ENCODE measurements around the gene PRAC1. TPM values are rescaled to one million over a fixed set of nuclear protein-coding genes. Genes with fewer than 3 reads are reported as not detected.

PRAC1 gene
- total RNA-seq, 4 donors from 2014 or later = not detected

GRCh38 chr17:48721009-48721402 is 1.3 kb downstream of the PRAC1 start:
- TF ChIP-seq POLR2A (IDR thresholded peaks at IDR 0.05) (no peak), CTCF (IDR thresholded peaks at IDR 0.05) (no peak)
- intact Hi-C loops (cut with DNase I; ENCODE audit: low total_unique reads) = no loop called here
- WGBS, 2 donors = 88 to 90% methylated on average over 1 of the region's 1 CpG
- no peak for DNase-seq (ENCODE audit: low spot score in 2 of 2)
- H3K4me3 ChIP-seq (ENCODE audit: low read depth, poor library complexity, severe bottlenecking) = no peak overlapping the region

GRCh38 chr17:48720266-48721008 is 1.9 kb downstream of the PRAC1 start:
- 34 to 36% methylated on average over 11 of the region's 11 CpGs for WGBS, 2 donors
- TF ChIP-seq POLR2A (IDR thresholded peaks at IDR 0.05) (no peak), CTCF (IDR thresholded peaks at IDR 0.05) (no peak)
- no peak overlapping the region for H3K4me3 ChIP-seq (ENCODE audit: low read depth, poor library complexity, severe bottlenecking)
- intact Hi-C loops (cut with DNase I; ENCODE audit: low total_unique reads) = no loop called here
- DNase-seq (ENCODE audit: low spot score in 2 of 2) = no peak

- WGBS, 2 donors = 13 to 14% methylated on average over 37 of the region's 37 CpGs
- no peak overlapping the region for H3K4me3 ChIP-seq (ENCODE audit: low read depth, poor library complexity, severe bottlenecking)
- peak in 1 of 2 donors; percentile 87 for DNase-seq (ENCODE audit: low spot score in 2 of 2)
- no peak for TF ChIP-seq POLR2A (IDR thresholded peaks at IDR 0.05)
- no peak for TF ChIP-seq CTCF (IDR thresholded peaks at IDR 0.05)
- intact Hi-C loops (cut with DNase I; ENCODE audit: low total_unique reads) = loop anchor here (5.0 kb wide), 1 partner anchor 163 kb away; no protein-coding TSS in a partner anchor
These were observed 2.6 kb downstream of the PRAC1 start for GRCh38 chr17:48719642-48720265.

GRCh38 chr17:48718761-48719641 is 3.3 kb downstream of the PRAC1 start:
- DNase-seq (ENCODE audit: low spot score in 2 of 2) = no peak
- intact Hi-C loops (cut with DNase I; ENCODE audit: low total_unique reads) = loop anchor here (5.0 kb wide), 1 partner anchor 163 kb away; no protein-coding TSS in a partner anchor
- TF ChIP-seq CTCF (IDR thresholded peaks at IDR 0.05) (no peak), POLR2A (IDR thresholded peaks at IDR 0.05) (no peak)
- 5 to 7% methylated on average over 49 to 74 of the region's 80 CpGs for WGBS, 2 donors
- no peak overlapping the region for H3K4me3 ChIP-seq (ENCODE audit: low read depth, poor library complexity, severe bottlenecking)

GRCh38 chr17:48718227-48718760 is 4.0 kb downstream of the PRAC1 start:
- DNase-seq (ENCODE audit: low spot score in 2 of 2) = peak in 1 of 2 donors; percentile 86
- H3K4me3 ChIP-seq (ENCODE audit: low read depth, poor library complexity, severe bottlenecking) = no peak overlapping the region
- intact Hi-C loops (cut with DNase I; ENCODE audit: low total_unique reads) = loop anchor here (5.0 kb wide), 1 partner anchor 164 kb away; no protein-coding TSS in a partner anchor
- no peak for TF ChIP-seq CTCF (IDR thresholded peaks at IDR 0.05)
- no peak for TF ChIP-seq POLR2A (IDR thresholded peaks at IDR 0.05)
- 9 to 18% methylated on average over 24 of the region's 24 CpGs for WGBS, 2 donors
